Esophagus muscularis mucosa (tissue), 2 donors: ENCODE results near the gene HECA.
A peak's percentile ranks its signal among the peaks of the same experiment; 100 is the strongest.

Experiments used
- EP300 ChIP-seq: sonication (generic); formaldehyde crosslinking; IDR thresholded peaks from one replicate; pipeline ENCODE4 v1.6.1; 2017; ENCODE audit warnings: antibody characterized with exemption
- POLR2A ChIP-seq: fragments of 450-650 bp; IDR thresholded peaks from one replicate; pipeline ENCODE4 v1.6.1; 2017; ENCODE audit warnings: antibody characterized with exemption, moderate library complexity, mild to moderate bottlenecking, low read depth

DNA sequence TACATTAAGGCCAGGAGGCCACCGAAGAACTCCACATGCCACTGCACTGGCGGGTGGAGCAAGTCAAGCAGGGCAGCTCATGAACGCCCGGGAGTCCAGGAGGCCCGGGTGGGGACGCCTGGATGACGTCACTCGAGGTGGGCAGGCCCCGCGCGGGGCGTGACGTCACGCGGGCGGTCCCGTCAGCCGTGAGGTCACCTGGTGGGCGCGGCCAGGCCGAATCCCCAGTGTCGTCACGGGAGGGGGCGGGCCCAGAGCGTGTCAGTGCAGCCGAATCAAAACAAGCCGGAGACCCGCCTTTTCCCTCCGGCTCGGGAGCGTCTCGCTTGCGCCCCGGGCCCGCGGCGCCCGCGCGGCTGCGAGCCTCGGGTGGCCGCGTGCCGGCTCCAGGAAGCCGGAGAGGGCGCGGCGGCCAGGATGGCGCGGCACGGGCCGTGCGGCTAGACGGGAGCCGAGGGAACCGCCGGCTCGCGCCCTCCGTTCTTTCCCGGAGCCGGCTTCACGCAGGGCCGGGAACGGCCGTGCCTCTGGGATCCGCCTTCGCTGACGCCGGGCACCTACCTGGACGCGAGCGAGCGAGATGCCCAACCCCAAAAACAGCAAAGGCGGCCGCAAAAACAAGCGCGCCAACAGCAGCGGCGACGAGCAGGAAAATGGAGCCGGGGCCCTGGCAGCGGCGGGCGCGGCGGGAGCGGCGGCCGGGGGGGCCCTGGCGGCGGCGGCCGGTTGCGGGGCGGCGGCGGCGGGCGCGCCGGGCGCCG is at the start of gene HECA:
- TF ChIP-seq POLR2A, result peak; percentile 31
- no peak for TF ChIP-seq EP300
